GM12872 (cell line): Measurements from ENCODE around the gene TUBB.

ENCODE experiments used
- TF ChIP-seq, protein P1 (sequence below): IDR thresholded peaks from 3 replicates; pipeline ENCODE4 v1.5.1; 2011; ENCODE audit warnings: low read depth, mild to moderate bottlenecking, low read length, moderate library complexity; ENCODE audit not compliant: insufficient read depth

TUBB gene

DNA sequence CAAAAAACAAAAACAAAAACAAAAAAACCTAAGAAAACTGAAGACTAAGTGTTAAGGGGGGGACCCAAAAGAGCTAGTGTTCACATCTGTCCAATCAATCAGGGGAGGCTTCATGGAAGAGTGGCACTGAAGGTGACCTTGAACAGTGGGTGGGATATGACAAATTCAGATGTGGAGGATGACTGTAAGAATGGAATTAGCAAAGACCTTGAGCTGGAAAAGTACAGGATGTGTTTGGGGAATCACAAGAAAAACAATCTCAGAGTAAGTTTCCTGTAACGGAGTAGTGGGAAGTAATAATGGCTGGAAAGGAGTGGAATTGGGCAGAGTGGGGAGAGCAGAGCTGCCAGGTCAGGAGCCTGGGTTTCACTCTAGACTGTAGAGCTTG, 27.1 kb downstream of the TUBB start:
- TF ChIP-seq, protein P1, sequence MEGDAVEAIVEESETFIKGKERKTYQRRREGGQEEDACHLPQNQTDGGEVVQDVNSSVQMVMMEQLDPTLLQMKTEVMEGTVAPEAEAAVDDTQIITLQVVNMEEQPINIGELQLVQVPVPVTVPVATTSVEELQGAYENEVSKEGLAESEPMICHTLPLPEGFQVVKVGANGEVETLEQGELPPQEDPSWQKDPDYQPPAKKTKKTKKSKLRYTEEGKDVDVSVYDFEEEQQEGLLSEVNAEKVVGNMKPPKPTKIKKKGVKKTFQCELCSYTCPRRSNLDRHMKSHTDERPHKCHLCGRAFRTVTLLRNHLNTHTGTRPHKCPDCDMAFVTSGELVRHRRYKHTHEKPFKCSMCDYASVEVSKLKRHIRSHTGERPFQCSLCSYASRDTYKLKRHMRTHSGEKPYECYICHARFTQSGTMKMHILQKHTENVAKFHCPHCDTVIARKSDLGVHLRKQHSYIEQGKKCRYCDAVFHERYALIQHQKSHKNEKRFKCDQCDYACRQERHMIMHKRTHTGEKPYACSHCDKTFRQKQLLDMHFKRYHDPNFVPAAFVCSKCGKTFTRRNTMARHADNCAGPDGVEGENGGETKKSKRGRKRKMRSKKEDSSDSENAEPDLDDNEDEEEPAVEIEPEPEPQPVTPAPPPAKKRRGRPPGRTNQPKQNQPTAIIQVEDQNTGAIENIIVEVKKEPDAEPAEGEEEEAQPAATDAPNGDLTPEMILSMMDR = no peak

GRCh38 chr6:30747902-30748769, 28.0 kb downstream of the TUBB start:
- TF ChIP-seq, protein P1 = no peak

GRCh38 chr6:30748851-30749540, 28.8 kb downstream of the TUBB start:
- TF ChIP-seq, protein P1 = no peak

- TF ChIP-seq, protein P1 = no peak
Measured at GRCh38 chr6:30749554-30750378, 29.6 kb downstream of the TUBB start.

DNA sequence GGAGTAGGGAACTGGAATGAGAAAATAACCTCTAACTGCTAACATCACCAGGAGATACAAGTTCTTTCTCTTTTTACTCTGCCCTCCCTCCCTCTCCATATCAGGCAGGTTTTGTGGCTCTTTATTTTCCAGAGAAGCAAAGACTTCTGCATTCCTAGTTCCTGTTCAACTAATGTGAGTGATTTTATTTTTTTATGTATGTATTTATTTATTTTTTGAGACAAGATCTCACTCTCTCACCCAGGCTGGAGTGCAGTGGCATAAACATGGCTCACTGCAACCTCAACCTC, 30.2 kb downstream of the TUBB start:
- TF ChIP-seq, protein P1 = no peak

DNA sequence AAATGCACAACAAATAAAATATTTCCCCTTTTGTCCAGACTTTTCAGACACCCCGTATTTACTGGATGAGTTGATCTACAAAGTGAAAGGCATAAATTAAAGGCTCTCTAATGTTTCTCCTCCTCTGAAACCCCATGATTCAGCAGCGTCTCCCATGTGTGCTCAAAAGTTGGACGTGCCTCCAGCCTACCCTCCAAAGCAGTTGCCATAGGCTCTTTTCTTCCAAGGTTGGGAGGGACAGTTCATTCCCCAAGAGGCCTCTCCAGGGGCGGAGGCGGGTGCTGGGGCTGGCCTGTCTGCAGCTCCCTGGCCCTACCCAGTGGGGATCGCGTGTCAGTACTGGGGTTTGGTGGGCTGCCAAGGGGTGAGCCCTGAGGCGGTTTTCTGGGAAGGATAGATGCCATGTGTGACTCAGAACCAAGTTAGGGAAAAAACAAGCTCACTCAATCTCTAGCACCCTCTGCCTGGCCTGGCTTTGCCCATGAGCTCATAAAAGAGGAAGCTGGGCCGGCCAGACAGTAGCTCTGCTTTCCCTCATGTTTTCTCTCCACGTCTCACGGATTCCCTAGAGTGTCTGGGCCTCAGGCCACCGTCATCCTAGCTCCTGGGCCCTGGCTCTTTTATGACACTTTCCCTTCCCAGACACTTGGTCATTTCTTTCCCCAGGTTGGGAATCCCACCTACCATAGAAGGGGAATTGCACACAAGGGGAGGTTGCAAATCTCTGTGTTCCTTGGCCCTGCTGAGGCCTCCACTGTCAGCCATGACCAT, 32.2 kb downstream of the TUBB start:
- TF ChIP-seq, protein P1 = no peak
